ENCODE measurements around the gene PEAK3.

PEAK3 gene

GRCh38 chr19:2247433-2248101 lies 34.4 kb downstream of the PEAK3 start:
- DNase-seq (ENCODE audit: low spot score): no peak
- POLR2A ChIA-PET (ENCODE audit: low non-redundant PET): no interaction called here
- no peak for TF ChIP-seq CTCF (conservative IDR thresholded peaks at IDR 0.05; ENCODE audit: low read depth)
- CTCF ChIA-PET: no interaction called here
- peak overlapping the region; percentile 68 for H3K27ac ChIP-seq

- DNase-seq (ENCODE audit: low spot score): no peak
- peak overlapping the region; percentile 68 for H3K27ac ChIP-seq
- ChIA-PET CTCF (no interaction called here), POLR2A (ENCODE audit: low non-redundant PET) (no interaction called here)
- no peak for TF ChIP-seq CTCF (conservative IDR thresholded peaks at IDR 0.05; ENCODE audit: low read depth)
These were observed 35.1 kb downstream of the PEAK3 start for GRCh38 chr19:2246801-2247361.

- peak overlapping the region; percentile 68 for H3K27ac ChIP-seq
- POLR2A ChIA-PET (ENCODE audit: low non-redundant PET): no interaction called here
- CTCF ChIA-PET: no interaction called here
- no peak for TF ChIP-seq CTCF (conservative IDR thresholded peaks at IDR 0.05; ENCODE audit: low read depth)
- no peak for DNase-seq (ENCODE audit: low spot score)
These were observed 35.9 kb downstream of the PEAK3 start for GRCh38 chr19:2246014-2246620.

- no peak for DNase-seq (ENCODE audit: low spot score)
- peak overlapping the region; percentile 68 for H3K27ac ChIP-seq
- POLR2A ChIA-PET (ENCODE audit: low non-redundant PET): no interaction called here
- TF ChIP-seq CTCF (conservative IDR thresholded peaks at IDR 0.05; ENCODE audit: low read depth): no peak
- CTCF ChIA-PET: no interaction called here
These were observed 36.7 kb downstream of the PEAK3 start for GRCh38 chr19:2245273-2245672.

GRCh38 chr19:2244486-2244885 lies 37.5 kb downstream of the PEAK3 start:
- no peak for DNase-seq (ENCODE audit: low spot score)
- ChIA-PET POLR2A (ENCODE audit: low non-redundant PET) (no interaction called here), CTCF (no interaction called here)
- no peak for TF ChIP-seq CTCF (conservative IDR thresholded peaks at IDR 0.05; ENCODE audit: low read depth)
- peak overlapping the region; percentile 68 for H3K27ac ChIP-seq

- peak overlapping the region; percentile 68 for H3K27ac ChIP-seq
- DNase-seq (ENCODE audit: low spot score): no peak
- ChIA-PET POLR2A (ENCODE audit: low non-redundant PET) (no interaction called here), CTCF (no interaction called here)
- TF ChIP-seq CTCF (conservative IDR thresholded peaks at IDR 0.05; ENCODE audit: low read depth): no peak
These were observed 37.9 kb downstream of the PEAK3 start for GRCh38 chr19:2244125-2244411.

Measured in RWPE1 (cell line).